IPS-11a (cell line): ENCODE data around the gene ERFE.

Source experiments
- H3K4me3 ChIP-seq: one replicate; pipeline ENCODE4 v1.5.1; 2013; ENCODE audit warnings: low read depth, low read length, control low read depth

The ERFE gene

GRCh38 chr2:238203973-238204683, 45.4 kb downstream of the ERFE start:
- H3K4me3 ChIP-seq = peak overlapping the region; percentile 20

GRCh38 chr2:238207006-238207405, 48.2 kb downstream of the ERFE start:
- H3K4me3 ChIP-seq = no peak overlapping the region

- H3K4me3 ChIP-seq = no peak overlapping the region
Observed at GRCh38 chr2:238216651-238217184, 57.9 kb downstream of the ERFE start.
